Mammary epithelial cell (primary cell): ENCODE measurements around the gene FAF1.

Experiments used
- EZH2 ChIP-seq: IDR thresholded peaks from 2 replicates; pipeline ENCODE4 v1.6.1; 2012; ENCODE audit warnings: low read length, inconsistent platforms, borderline replicate concordance
- TF ChIP-seq, protein P1 (sequence below), 2 donors: IDR thresholded peaks in 1 of 2; conservative IDR thresholded peaks in 1 of 2; 2 replicates each; pipeline ENCODE4 v1.5.1; 2011 to 2012; ENCODE audit warnings: inconsistent platforms in 2 of 2, low read length in 2 of 2, mild to moderate bottlenecking in 2 of 2, control low read depth in 1 of 2, low read depth in 1 of 2; ENCODE audit not compliant: insufficient read depth in 1 of 2; ENCODE audit errors: extremely low read depth in 1 of 2

DNA sequence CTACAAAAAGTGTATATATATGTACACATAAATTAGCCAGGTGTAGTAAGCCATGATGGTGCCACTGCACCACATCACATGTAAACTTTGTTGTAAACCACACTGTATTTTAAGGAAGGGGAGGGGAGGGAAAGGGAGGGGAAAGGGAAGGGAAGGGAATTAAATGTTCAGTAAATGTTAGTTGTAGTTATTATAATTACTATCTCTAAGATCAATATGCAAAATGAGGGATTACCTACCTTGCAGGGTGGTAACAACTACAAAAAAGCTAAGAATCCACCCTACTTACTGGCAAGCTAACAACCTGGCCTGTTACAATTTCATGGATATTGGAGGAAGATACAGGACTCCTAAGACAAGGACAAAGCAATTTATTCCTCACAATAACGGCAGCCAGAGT lies 17.7 kb downstream of the FAF1 start:
- TF ChIP-seq, protein P1, sequence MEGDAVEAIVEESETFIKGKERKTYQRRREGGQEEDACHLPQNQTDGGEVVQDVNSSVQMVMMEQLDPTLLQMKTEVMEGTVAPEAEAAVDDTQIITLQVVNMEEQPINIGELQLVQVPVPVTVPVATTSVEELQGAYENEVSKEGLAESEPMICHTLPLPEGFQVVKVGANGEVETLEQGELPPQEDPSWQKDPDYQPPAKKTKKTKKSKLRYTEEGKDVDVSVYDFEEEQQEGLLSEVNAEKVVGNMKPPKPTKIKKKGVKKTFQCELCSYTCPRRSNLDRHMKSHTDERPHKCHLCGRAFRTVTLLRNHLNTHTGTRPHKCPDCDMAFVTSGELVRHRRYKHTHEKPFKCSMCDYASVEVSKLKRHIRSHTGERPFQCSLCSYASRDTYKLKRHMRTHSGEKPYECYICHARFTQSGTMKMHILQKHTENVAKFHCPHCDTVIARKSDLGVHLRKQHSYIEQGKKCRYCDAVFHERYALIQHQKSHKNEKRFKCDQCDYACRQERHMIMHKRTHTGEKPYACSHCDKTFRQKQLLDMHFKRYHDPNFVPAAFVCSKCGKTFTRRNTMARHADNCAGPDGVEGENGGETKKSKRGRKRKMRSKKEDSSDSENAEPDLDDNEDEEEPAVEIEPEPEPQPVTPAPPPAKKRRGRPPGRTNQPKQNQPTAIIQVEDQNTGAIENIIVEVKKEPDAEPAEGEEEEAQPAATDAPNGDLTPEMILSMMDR (conservative IDR thresholded peaks at IDR 0.05 in 1 of 2, IDR thresholded peaks at IDR 0.05 in 1 of 2; ENCODE audit: extremely low read depth in 1 of 2, insufficient read depth in 1 of 2, low read depth in 1 of 2, low read length in 2 of 2) = no peak
- TF ChIP-seq EZH2 = no peak
